Mesendoderm (in vitro differentiated cells): Measurements from ENCODE around the gene MSX1.

Experiments
- DNase-seq: peaks from one replicate; pipeline ENCODE4 v3.0.0; 2013
- H2AK5ac ChIP-seq: 2 replicates; pipeline ENCODE4 v1.6.1; 2013; ENCODE audit warnings: low read length, inconsistent platforms
- H2BK120ac ChIP-seq: 2 replicates; pipeline ENCODE4 v1.6.1; 2013; ENCODE audit warnings: low read depth, mild to moderate bottlenecking, low read length, moderate library complexity, mixed read lengths
- H2BK15ac ChIP-seq: replicated peaks from 2 replicates; pipeline ENCODE4 v1.6.1; 2013; ENCODE audit warnings: low read depth, mild to moderate bottlenecking, moderate library complexity
- H2BK5ac ChIP-seq: 2 replicates; pipeline ENCODE4 v1.6.1; 2013; ENCODE audit warnings: low read length, inconsistent platforms
- H3K18ac ChIP-seq: 2 replicates; pipeline ENCODE4 v1.6.1; 2013; ENCODE audit warnings: mild to moderate bottlenecking, low read length, mixed read lengths
- H3K23ac ChIP-seq: one replicate; pipeline ENCODE4 v1.6.1; 2013; ENCODE audit warnings: low read length
- H3K27ac ChIP-seq: 2 replicates; pipeline ENCODE4 v1.5.1; 2013; ENCODE audit warnings: low read depth, mild to moderate bottlenecking, inconsistent platforms, low read length, moderate library complexity
- H3K27me3 ChIP-seq: 2 replicates; pipeline ENCODE4 v1.6.1; 2013; ENCODE audit warnings: low read length, control low read depth, mild to moderate bottlenecking, inconsistent platforms; ENCODE audit not compliant: insufficient read depth, poor library complexity
- H3K36me3 ChIP-seq: 2 replicates; pipeline ENCODE4 v1.6.1; 2013; ENCODE audit warnings: low read length, inconsistent platforms; ENCODE audit not compliant: control insufficient read depth, insufficient read depth
- H3K4ac ChIP-seq: one replicate; pipeline ENCODE4 v1.6.1; 2013; ENCODE audit warnings: low read depth, mild to moderate bottlenecking, low read length, moderate library complexity
- H3K4me1 ChIP-seq: 2 replicates; pipeline ENCODE4 v1.6.1; 2013; ENCODE audit warnings: low read depth, low read length, inconsistent platforms; ENCODE audit not compliant: control insufficient read depth
- H3K4me2 ChIP-seq: 2 replicates; pipeline ENCODE4 v1.6.1; 2013; ENCODE audit warnings: low read length
- H3K4me3 ChIP-seq: 2 replicates; pipeline ENCODE4 v1.5.1; 2013; ENCODE audit warnings: mild to moderate bottlenecking, low read length
- H3K56ac ChIP-seq: one replicate; pipeline ENCODE4 v1.6.1; 2013; ENCODE audit warnings: low read length
- H3K79me1 ChIP-seq: 2 replicates; pipeline ENCODE4 v1.6.1; 2013; ENCODE audit warnings: low read length, inconsistent platforms
- H3K79me2 ChIP-seq: 2 replicates; pipeline ENCODE4 v1.6.1; 2013; ENCODE audit warnings: mild to moderate bottlenecking, low read length; ENCODE audit not compliant: control insufficient read depth, insufficient read depth
- H3K9ac ChIP-seq: 2 replicates; pipeline ENCODE4 v1.6.1; 2013; ENCODE audit warnings: low read length, inconsistent platforms
- H4K5ac ChIP-seq: one replicate; pipeline ENCODE4 v1.6.1; 2013; ENCODE audit warnings: low read length
- H4K8ac ChIP-seq: one replicate; pipeline ENCODE4 v1.6.1; 2013; ENCODE audit warnings: low read depth, mild to moderate bottlenecking, control low read depth, low read length, moderate library complexity
- WGBS: extraction: QIAGEN DNeasy Blood & Tissue Kit; methylation state at CpG from one replicate; pipeline ENCODE4 v1.1.7; 2013; ENCODE audit warnings: low lambda C conversion rate, missing lambda C conversion rate; ENCODE audit not compliant: insufficient coverage; ENCODE audit errors: extremely low coverage; 5-methylcytosine and 5-hydroxymethylcytosine counted together

The MSX1 gene

DNA sequence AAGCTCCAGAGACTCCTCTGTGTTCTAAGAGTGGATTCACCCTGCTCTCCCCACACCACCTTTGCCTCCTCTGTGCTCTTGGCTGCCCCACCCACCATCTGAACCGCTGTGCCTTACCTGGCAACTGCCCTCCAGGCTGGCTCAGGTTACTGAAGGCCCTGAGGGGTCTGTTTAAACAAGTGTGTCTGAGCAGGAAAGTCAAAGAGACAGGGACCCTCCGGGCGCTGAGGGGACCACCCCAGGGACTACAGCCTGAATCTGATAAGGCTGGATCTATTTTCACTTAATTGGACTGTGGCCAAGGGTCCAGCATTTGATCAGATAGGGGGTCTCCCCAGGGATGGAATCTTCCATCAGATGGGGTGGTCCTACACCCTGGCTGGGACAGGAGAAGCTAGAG is 10.4 kb upstream of the MSX1 start:
- Histone ChIP-seq H3K27ac (no peak overlapping the region), H3K56ac (no peak overlapping the region), H2BK120ac (no peak overlapping the region), H3K4ac (no peak overlapping the region), H4K5ac (no peak overlapping the region), H3K36me3 (no peaks in the 10 kb centered on the region), H3K4me1 (no peaks in the 10 kb centered on the region), H2AK5ac (no peak overlapping the region), H4K8ac (no peak overlapping the region), H2BK5ac (no peak overlapping the region), H3K4me2 (no peak overlapping the region), H3K4me3 (no peak overlapping the region), H3K27me3 (peaks cover 7% of the 10 kb centered on the region), H3K79me1 (no peaks in the 10 kb centered on the region), H3K18ac (no peak overlapping the region), H3K23ac (no peak overlapping the region), H3K79me2 (no peaks in the 10 kb centered on the region), H3K9ac (no peak overlapping the region), H2BK15ac (no peak overlapping the region)
- DNase-seq: no peak
- WGBS: no CpG with 5 or more reads among the region's 3 CpGs

DNA sequence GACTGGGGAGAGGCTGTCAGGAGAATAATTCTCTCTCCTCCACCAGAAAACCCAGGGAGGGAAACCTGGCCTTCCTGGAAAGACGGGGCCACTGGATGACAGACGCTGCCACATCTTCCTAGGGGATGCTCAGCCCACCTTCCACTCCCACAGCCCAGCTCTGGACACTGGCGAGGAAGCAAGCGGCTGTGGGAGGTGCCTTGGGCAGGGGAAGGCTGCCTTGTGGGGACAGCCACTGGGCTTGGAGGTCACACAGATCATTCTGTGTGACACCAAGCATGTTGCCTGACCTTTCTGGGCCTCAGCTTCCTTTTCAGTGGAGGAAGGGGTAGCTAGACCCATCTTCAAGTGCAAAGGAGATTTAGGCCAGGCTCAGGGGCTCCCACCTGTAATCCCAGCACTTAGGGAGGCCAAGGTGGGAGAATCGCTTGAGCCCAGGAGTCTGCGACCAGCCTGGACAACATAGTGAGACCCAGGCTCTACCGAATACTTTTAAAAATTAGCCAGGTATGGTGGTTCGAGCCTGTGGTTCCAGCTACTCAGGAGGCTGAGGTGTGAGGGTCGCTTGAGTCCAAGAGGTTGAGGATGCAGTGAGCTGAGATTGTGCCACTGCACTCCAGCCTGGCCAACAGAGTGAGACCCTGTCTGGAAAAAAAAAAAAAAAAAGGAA is 9.8 kb upstream of the MSX1 start:
- Histone ChIP-seq H2AK5ac (no peak overlapping the region), H2BK120ac (no peak overlapping the region), H3K4ac (no peak overlapping the region), H4K5ac (no peak overlapping the region), H2BK5ac (no peak overlapping the region), H3K56ac (no peak overlapping the region), H3K27ac (no peak overlapping the region), H3K79me2 (no peaks in the 10 kb centered on the region), H3K79me1 (no peaks in the 10 kb centered on the region), H3K18ac (no peak overlapping the region), H3K9ac (no peak overlapping the region), H3K4me1 (no peaks in the 10 kb centered on the region), H3K36me3 (no peaks in the 10 kb centered on the region), H4K8ac (no peak overlapping the region), H3K23ac (no peak overlapping the region), H3K27me3 (peaks cover 7% of the 10 kb centered on the region), H3K4me3 (no peak overlapping the region), H3K4me2 (no peak overlapping the region), H2BK15ac (no peak overlapping the region)
- WGBS: no CpG with 5 or more reads among the region's 9 CpGs
- no peak for DNase-seq

DNA sequence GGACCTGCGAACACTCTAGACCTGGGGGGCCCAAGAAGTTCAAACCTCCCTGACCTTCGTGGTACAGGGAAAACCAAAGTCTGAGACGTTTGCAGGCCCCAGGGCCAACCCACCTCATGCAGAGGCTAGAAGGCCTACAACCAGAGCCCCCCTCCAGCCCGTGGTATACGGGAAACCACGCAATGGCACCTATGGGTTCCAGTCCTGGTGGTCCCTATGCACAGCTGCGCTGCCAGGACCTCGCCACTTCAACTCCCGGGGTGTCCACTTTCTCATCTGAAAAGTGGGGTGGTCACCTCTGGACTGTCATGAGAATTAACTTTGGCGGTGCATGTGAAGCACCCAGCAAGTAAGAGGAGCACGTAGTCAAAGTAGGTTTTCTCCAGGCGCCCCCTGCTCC is 8.4 kb upstream of the MSX1 start:
- no CpG with 5 or more reads among the region's 12 CpGs for WGBS
- no peak overlapping the region for H3K9ac ChIP-seq
- H3K4me3 ChIP-seq: no peak overlapping the region
- no peak overlapping the region for H3K4ac ChIP-seq
- no peak overlapping the region for H3K27ac ChIP-seq
- H3K23ac ChIP-seq: no peak overlapping the region
- no peaks in the 10 kb centered on the region for H3K79me2 ChIP-seq
- no peaks in the 10 kb centered on the region for H3K79me1 ChIP-seq
- no peak overlapping the region for H2AK5ac ChIP-seq
- H3K56ac ChIP-seq: no peak overlapping the region
- no peaks in the 10 kb centered on the region for H3K4me1 ChIP-seq
- H2BK5ac ChIP-seq: no peak overlapping the region
- peaks cover 13% of the 10 kb centered on the region for H3K27me3 ChIP-seq
- no peak overlapping the region for H4K5ac ChIP-seq
- no peak for DNase-seq
- no peaks in the 10 kb centered on the region for H3K36me3 ChIP-seq
- H3K4me2 ChIP-seq: no peak overlapping the region
- H3K18ac ChIP-seq: no peak overlapping the region
- H2BK15ac ChIP-seq: no peak overlapping the region
- no peak overlapping the region for H2BK120ac ChIP-seq
- H4K8ac ChIP-seq: no peak overlapping the region

DNA sequence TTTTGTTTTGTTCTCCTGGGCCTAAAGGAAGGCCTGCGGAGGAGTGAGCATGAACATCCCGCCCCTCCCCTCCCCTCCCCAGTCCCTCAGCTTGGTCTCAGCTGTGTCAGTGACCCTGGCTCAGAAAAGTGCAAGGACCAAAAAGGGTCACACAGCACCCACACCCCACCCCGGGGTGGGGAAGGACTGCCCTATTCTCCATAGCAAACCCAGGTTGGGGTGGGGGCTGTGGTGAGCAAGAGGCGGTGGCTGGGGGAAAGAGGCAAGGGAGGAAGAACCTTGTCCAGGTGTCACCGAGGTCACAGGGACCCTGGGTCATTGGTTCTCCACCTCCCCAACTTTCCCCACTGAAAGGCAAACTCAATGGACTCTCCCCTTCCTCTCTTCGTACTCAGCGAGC is 7.6 kb upstream of the MSX1 start:
- no peak overlapping the region for H3K4me3 ChIP-seq
- WGBS: no CpG with 5 or more reads among the region's 7 CpGs

DNA sequence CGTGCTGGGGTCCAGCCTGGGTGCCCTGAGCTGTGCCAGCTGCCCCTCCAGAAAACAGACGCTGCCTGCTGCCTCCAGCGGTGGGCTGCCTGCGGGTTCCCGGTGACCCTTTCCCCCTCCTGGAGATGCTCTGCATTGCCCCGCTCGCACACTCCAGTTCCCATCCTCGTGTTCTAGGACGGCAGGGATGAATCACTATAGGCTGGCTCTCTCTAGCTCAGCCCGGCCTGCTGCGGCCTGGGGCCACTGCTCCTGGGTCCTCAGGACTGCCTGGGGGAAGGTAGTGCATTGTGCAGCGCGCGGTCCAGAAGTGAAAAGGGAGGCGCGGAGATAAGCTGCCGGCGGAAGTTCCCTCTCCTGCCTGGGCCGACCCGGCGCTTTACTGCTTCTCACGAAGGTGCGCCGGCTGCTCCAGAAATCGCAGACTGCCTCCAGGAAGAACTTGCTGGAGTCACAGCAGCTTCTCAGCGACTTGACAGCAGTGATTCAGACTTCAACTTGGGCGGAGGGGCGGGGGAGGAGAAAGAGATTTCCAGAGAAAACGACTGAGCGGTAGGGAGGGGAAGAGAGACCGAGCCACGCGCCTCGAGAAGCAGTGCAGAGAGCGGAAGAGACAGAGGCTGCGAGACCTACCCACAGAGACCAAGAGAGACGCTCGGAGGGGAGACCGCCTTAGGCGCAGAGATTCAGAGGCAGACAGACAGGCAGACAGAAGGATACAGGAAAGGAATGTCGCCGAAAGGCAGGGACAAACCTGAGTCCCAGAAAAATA is 6.7 kb upstream of the MSX1 start:
- no peak overlapping the region for H3K18ac ChIP-seq
- H3K56ac ChIP-seq: peak overlapping the region; percentile 22
- H3K27ac ChIP-seq: no peak overlapping the region
- no peak overlapping the region for H4K5ac ChIP-seq
- no peaks in the 10 kb centered on the region for H3K79me2 ChIP-seq
- WGBS: no CpG with 5 or more reads among the region's 42 CpGs
- H2BK15ac ChIP-seq: no peak overlapping the region
- H3K9ac ChIP-seq: peak overlapping the region; percentile 25
- no peak overlapping the region for H3K23ac ChIP-seq
- no peak overlapping the region for H3K4ac ChIP-seq
- H3K4me3 ChIP-seq: no peak overlapping the region
- no peak overlapping the region for H2AK5ac ChIP-seq
- H3K27me3 ChIP-seq: peaks cover 18% of the 10 kb centered on the region
- H3K4me2 ChIP-seq: peak overlapping the region; percentile 58
- peaks cover 6% of the 10 kb centered on the region for H3K4me1 ChIP-seq
- peak; percentile 91 for DNase-seq
- no peak overlapping the region for H4K8ac ChIP-seq
- H2BK120ac ChIP-seq: no peak overlapping the region
- H3K36me3 ChIP-seq: no peaks in the 10 kb centered on the region
- no peaks in the 10 kb centered on the region for H3K79me1 ChIP-seq
- no peak overlapping the region for H2BK5ac ChIP-seq

More for the DNA sequence above, 7.6 kb upstream of the MSX1 start:
- no peak overlapping the region for H3K23ac ChIP-seq
- H3K79me2 ChIP-seq: no peaks in the 10 kb centered on the region
- no peak overlapping the region for H4K5ac ChIP-seq
- no peak overlapping the region for H2BK120ac ChIP-seq
- no peak for DNase-seq
- no peak overlapping the region for H3K4ac ChIP-seq
- H2BK5ac ChIP-seq: no peak overlapping the region
- no peak overlapping the region for H3K18ac ChIP-seq
- no peak overlapping the region for H2BK15ac ChIP-seq
- H3K56ac ChIP-seq: peak overlapping the region; percentile 11
- H4K8ac ChIP-seq: no peak overlapping the region
- peaks cover 13% of the 10 kb centered on the region for H3K27me3 ChIP-seq
- no peak overlapping the region for H3K27ac ChIP-seq
- no peak overlapping the region for H3K4me2 ChIP-seq
- no peaks in the 10 kb centered on the region for H3K79me1 ChIP-seq
- H3K4me1 ChIP-seq: peaks cover 2% of the 10 kb centered on the region
- no peak overlapping the region for H3K9ac ChIP-seq
- no peak overlapping the region for H2AK5ac ChIP-seq
- no peaks in the 10 kb centered on the region for H3K36me3 ChIP-seq
